D721Med (cell line): Measurements from ENCODE around the gene SPOCK1.

Source experiments
- DNase-seq: peaks from one replicate; pipeline ENCODE4 v3.0.0; 2011; ENCODE audit warnings: low spot score; ENCODE audit not compliant: insufficient read length
- FAIRE-seq: peaks from 2 replicates; lab custom pipeline; 2011; peaks lifted over from hg19 to GRCh38; lab: Jason Lieb, UNC
- TF ChIP-seq, protein P1 (sequence below): IDR thresholded peaks from 2 replicates; pipeline ENCODE4 v1.5.1; 2012; ENCODE audit warnings: mild to moderate bottlenecking, control low read depth; ENCODE audit not compliant: insufficient read depth; ENCODE audit errors: missing control alignments

SPOCK1 gene

DNA sequence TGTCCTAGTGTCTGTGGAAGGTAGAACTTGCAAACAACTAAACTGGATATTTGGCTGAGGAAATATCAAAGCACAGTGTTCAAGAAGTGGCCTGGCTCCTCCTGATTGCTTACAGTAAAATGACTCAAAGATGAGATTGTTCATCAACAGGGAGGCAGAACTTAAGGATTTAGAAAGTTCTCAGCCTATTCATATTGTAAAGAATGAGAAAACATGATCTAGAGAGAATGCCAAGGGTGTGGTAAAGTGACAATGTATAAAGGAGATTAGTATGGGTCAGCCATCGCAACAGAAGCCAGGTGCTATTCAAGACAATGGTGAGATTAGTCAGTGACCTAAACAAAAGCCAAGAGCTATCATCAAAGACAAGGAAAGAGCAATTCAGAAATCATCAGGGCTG is 372.3 kb downstream of the SPOCK1 start:
- DNase-seq (no peak), FAIRE-seq (no peak)
- TF ChIP-seq, protein P1, sequence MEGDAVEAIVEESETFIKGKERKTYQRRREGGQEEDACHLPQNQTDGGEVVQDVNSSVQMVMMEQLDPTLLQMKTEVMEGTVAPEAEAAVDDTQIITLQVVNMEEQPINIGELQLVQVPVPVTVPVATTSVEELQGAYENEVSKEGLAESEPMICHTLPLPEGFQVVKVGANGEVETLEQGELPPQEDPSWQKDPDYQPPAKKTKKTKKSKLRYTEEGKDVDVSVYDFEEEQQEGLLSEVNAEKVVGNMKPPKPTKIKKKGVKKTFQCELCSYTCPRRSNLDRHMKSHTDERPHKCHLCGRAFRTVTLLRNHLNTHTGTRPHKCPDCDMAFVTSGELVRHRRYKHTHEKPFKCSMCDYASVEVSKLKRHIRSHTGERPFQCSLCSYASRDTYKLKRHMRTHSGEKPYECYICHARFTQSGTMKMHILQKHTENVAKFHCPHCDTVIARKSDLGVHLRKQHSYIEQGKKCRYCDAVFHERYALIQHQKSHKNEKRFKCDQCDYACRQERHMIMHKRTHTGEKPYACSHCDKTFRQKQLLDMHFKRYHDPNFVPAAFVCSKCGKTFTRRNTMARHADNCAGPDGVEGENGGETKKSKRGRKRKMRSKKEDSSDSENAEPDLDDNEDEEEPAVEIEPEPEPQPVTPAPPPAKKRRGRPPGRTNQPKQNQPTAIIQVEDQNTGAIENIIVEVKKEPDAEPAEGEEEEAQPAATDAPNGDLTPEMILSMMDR = no peak

DNA sequence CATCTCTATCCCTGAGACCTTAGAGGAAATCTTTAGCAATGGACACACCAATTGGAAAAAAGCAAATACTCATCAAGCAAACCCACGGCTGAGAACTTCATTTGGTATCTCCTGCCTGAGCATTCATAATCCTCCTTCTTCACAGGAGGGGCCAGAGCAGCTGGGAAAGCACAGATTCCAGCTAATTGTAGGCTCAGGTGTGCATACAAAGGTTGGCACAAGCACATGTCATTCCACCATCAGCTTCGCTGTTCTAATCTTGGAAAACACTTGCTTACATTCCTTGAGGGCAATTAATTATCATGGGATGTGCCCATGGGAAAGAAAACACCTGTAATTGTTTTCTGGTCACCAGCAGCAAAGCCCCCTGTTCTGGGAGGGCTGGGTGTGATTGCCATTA is 376.6 kb downstream of the SPOCK1 start:
- DNase-seq (no peak), FAIRE-seq (no peak)
- TF ChIP-seq, protein P1 = no peak

DNA sequence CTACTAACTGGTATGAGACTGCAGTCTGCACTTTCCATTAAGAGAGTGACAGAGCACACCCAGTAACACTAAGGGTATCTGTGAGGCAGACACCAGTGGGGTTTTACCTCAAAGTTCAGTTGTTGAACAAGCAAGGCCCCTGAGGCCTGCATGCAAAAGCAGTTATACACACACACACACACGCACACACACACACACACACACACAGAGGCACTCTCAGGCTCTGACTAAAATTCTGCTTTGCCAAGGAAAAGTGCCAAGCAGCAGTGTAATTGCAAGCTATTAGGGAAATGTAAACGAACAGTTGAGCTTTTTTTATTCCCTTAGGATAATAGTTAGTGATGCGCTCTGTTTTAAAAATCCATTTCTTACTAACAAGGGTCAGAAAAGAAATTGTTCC is 377.1 kb downstream of the SPOCK1 start:
- TF ChIP-seq, protein P1 = no peak
- no peak for DNase-seq
- no peak for FAIRE-seq

DNA sequence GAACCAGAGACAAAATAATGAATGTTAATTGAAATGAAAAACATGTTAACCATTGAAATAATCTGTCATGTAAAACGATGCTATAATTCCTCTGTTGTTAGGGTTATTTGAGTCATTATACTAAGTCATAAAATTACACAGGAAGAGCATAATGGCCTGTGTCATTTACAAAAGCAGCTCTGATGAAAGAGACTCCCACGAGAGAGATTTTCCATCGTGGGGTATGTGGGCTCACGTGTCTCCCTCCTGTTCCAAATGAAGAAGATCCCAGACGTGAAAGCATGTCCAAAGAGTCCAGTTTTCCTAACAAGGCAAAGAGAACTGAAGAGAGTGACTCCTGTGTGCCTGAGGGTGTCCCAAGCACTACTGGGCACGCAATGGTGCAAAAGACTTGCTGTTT is 379.8 kb downstream of the SPOCK1 start:
- TF ChIP-seq, protein P1 = no peak
- FAIRE-seq (no peak), DNase-seq (no peak)

DNA sequence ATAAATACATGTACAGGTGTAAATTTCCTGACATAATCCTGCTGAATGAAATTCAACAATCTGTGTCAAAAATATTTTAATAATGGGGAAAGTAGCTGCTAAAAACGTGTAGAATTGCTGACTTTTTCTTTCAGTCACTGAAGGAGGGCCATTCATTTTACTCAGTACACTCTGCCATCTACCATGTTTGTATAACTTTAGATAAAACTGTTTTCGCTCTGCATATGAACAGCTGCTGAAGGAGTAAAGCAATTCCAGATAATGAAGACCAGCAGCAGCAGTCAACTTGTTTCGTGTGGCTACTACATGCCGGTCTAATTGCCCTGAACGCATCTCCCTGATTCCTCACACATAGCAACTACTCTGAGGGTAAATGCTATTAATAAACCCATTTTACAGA is 380.5 kb downstream of the SPOCK1 start:
- TF ChIP-seq, protein P1 = no peak
- FAIRE-seq = no peak

DNA sequence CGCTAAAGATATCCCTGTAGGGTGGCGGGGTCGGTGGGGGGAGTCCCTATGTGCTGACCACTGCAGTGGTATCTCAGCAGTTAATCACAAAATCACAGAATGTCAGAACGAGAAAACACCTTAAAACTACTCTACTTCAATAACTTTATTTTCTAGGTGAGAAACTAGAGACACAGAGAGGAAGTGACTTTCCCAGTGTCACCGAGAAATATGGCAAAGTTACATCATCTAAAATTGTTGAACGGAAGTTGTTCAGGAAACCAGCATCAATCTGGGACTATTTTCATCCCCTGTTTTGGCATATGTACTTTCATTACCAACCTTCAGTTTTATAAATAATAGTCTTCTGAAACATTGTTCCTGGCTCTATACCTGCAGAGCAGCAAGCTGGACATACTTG is 384.0 kb downstream of the SPOCK1 start:
- FAIRE-seq (no peak), DNase-seq (no peak)

More for the DNA sequence above, 380.5 kb downstream of the SPOCK1 start:
- no peak for DNase-seq

DNA sequence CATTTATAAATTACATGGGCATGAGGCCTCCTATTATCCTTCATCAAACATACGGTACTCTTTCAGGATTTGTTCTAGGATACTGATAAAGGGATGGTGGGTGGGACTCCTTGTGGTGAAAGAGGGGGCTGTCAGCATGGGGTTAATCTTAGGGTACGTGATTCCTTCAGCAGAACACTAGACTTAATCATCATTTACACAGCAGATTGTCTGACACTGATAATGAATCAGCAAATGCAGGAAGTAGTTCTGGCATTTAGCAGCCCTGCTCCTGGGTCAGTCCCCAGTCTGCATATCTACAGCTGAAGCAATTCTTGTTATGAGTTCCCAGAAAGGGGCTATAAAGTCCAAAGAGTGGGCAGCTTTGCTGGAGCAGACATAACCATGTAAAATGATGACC is 384.6 kb downstream of the SPOCK1 start:
- FAIRE-seq = no peak
- TF ChIP-seq, protein P1 = no peak
- DNase-seq = no peak

More for the DNA sequence above, 384.0 kb downstream of the SPOCK1 start:
- TF ChIP-seq, protein P1 = no peak
